Measurements from ENCODE around the gene CTSL.

CTSL gene

GRCh38 chr9:87722393-87723088 is 3.4 kb upstream of the CTSL start:
- ChIA-PET POLR2A (no interaction called here), CTCF (interaction anchor here (0.6 kb wide), 2 partner anchors 24 to 421 kb away, joined by 3 read pairs; no protein-coding TSS in a partner anchor)
- Histone ChIP-seq H3K4me1 (ENCODE audit: control insufficient read depth, insufficient read depth, low read length) (no peaks in the 10 kb centered on the region), H3K36me3 (ENCODE audit: control insufficient read depth in 2 of 2, insufficient read depth in 1 of 2, low read length in 2 of 2) (peaks cover 0 to 2% of the 10 kb centered on the region in 2 experiments; a peak in 1 of 3 replicates), H3K27ac (ENCODE audit: extremely low read depth, low read depth, low read length) (no peak overlapping the region), H3K9me3 (ENCODE audit: control insufficient read depth, insufficient read depth, low read depth, low read length) (no peaks in the 10 kb centered on the region), H3K4me3 (ENCODE audit: low read depth, low read length) (no peak overlapping the region)
- TF ChIP-seq SP2 (tag by site-specific recombination; IDR thresholded peaks at IDR 0.05): no peak
- no peak for TF ChIP-seq GLI2 (tag by site-specific recombination; IDR thresholded peaks at IDR 0.05; ENCODE audit: borderline replicate concordance, low read depth)
- TF ChIP-seq ZBTB21 (tag by site-specific recombination; IDR thresholded peaks at IDR 0.05): no peak
- no peak for TF ChIP-seq ZNF549 (tag by site-specific recombination; IDR thresholded peaks at IDR 0.05)

- Histone ChIP-seq H3K4me3 (ENCODE audit: low read depth, low read length) (peak overlapping the region; percentile 59), H3K36me3 (ENCODE audit: control insufficient read depth in 2 of 2, insufficient read depth in 1 of 2, low read length in 2 of 2) (peaks cover 0 to 30% of the 10 kb centered on the region in 2 experiments), H3K27ac (ENCODE audit: extremely low read depth, low read depth, low read length) (no peak overlapping the region), H3K9me3 (ENCODE audit: control insufficient read depth, insufficient read depth, low read depth, low read length) (no peaks in the 10 kb centered on the region), H3K4me1 (ENCODE audit: control insufficient read depth, insufficient read depth, low read length) (no peaks in the 10 kb centered on the region)
- POLR2A ChIA-PET: interaction anchor here (0.8 to 1.4 kb wide), 9 partner anchors 8 to 249 kb away, joined by 3 to 4 read pairs (median 3); partner anchors contain the start of genes CDK20 and DAPK1
- CTCF ChIA-PET: interaction anchor here (1.7 kb wide), 1 partner anchor 41 kb away, joined by 7 read pairs; no protein-coding TSS in a partner anchor
- TF ChIP-seq ZNF350 (tag by site-specific recombination; IDR thresholded peaks at IDR 0.05) (no peak), ZNF792 (tag by site-specific recombination; IDR thresholded peaks at IDR 0.05) (no peak), ZNF830 (tag by site-specific recombination; IDR thresholded peaks at IDR 0.05; ENCODE audit: low read depth) (no peak), ZNF155 (tag by site-specific recombination; IDR thresholded peaks at IDR 0.05) (no peak)
These were observed 491 bp upstream of the CTSL start for GRCh38 chr9:87725356-87725899.

GRCh38 chr9:87729246-87729645 is 3.3 kb downstream of the CTSL start:
- ChIA-PET POLR2A (no interaction called here), CTCF (interaction anchor here (0.6 kb wide), 1 partner anchor 1276 kb away, joined by 6 read pairs; no protein-coding TSS in a partner anchor)
- H3K36me3 ChIP-seq (ENCODE audit: control insufficient read depth in 2 of 2, insufficient read depth in 1 of 2, low read length in 2 of 2): peaks cover 0 to 51% of the 10 kb centered on the region in 2 experiments
- TF ChIP-seq ZNF747 (tag by site-specific recombination; IDR thresholded peaks at IDR 0.05): no peak
- TF ChIP-seq GLI2 (tag by site-specific recombination; IDR thresholded peaks at IDR 0.05; ENCODE audit: borderline replicate concordance, low read depth): no peak
- no peak for TF ChIP-seq ZNF19 (tag by site-specific recombination; IDR thresholded peaks at IDR 0.05; ENCODE audit: low read depth)
- TF ChIP-seq HOXD13 (CRISPR knock-in tag; IDR thresholded peaks at IDR 0.05; ENCODE audit: borderline replicate concordance): no peak
- TF ChIP-seq ZBTB20 (tag by site-specific recombination; IDR thresholded peaks at IDR 0.05): no peak
- TF ChIP-seq ZNF26 (tag by site-specific recombination; IDR thresholded peaks at IDR 0.05): no peak
- no peak for TF ChIP-seq ZBTB6 (tag by site-specific recombination; IDR thresholded peaks at IDR 0.05)
- no peak for TF ChIP-seq ZSCAN18 (tag by site-specific recombination; IDR thresholded peaks at IDR 0.05)
- TF ChIP-seq ZNF280C (tag by site-specific recombination; IDR thresholded peaks at IDR 0.05): no peak
- no peak for TF ChIP-seq ZNF571 (tag by site-specific recombination; IDR thresholded peaks at IDR 0.05)
- TF ChIP-seq PRDM6 (tag by site-specific recombination; IDR thresholded peaks at IDR 0.05): no peak
- TF ChIP-seq ZNF350 (tag by site-specific recombination; IDR thresholded peaks at IDR 0.05): no peak
- H3K27ac ChIP-seq (ENCODE audit: extremely low read depth, low read depth, low read length): no peak overlapping the region
- H3K9me3 ChIP-seq (ENCODE audit: control insufficient read depth, insufficient read depth, low read depth, low read length): no peaks in the 10 kb centered on the region
- no peaks in the 10 kb centered on the region for H3K4me1 ChIP-seq (ENCODE audit: control insufficient read depth, insufficient read depth, low read length)
- no peak overlapping the region for H3K4me3 ChIP-seq (ENCODE audit: low read depth, low read length)
